Left kidney (tissue), 2 donors: ENCODE results near the gene AKAP13. TPM values are rescaled to one million over a fixed set of nuclear protein-coding genes. Genes with fewer than 3 reads are reported as not detected.
"Not testable (repeated sequence)": the region's sequence is repeated elsewhere in the genome, so short reads cannot be mapped to it uniquely, and the experiment has no call there.

ENCODE experiments used
- DNase-seq: peaks from one replicate; pipeline ENCODE4 v3.0.0-alpha.2; 2013
- polyA plus RNA-seq: library from polyadenylated mRNA; unstranded; fragments of 120-200 nt; gene quantifications from one replicate; pipeline ENCODE4 v1.2.1, GENCODE V29; 2013; ENCODE audit not compliant: insufficient read length

Gene AKAP13
- polyA plus RNA-seq, 1 donor: 101 TPM

DNA sequence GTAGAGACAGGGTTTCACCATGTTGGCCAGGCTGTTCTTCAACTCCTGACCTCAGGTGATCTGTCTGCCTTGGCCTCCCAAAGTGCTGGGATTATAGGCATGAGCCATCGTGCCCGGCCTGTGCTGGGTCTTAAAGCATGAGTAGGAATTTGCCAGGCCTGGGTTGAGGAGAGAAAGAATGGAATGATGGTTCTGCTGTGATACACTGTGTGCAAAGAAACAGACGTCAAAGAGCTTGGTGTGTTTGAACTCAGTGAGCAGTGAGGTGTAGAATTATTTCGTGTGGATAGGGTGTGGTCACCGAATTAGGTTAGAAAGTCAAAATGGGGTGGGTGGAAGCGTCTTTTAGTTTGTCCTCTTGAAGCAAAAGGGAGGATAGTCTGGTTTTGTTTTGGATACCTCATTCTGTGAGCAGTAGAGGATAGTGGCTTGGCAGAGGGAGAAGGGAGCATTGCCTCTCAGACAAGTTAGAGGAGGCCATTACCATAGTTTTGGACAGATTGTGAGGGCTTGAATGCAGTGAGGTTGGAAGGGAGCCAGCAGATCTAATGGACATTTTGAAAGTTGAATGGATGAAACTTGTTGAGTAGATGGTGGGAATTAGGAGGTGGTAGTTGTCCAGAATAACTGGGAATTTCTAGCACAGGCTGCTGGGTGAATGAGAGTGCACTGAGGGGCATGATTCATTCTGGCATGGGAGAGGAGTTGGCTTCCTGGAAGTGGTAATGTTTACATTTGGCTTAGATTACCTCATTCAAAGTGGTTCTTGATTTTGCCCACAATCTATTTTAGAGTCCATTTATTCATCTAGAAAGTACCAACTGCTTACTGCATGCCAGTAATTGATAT lies 27.2 kb downstream of the AKAP13 start:
- DNase-seq: no peak

DNA sequence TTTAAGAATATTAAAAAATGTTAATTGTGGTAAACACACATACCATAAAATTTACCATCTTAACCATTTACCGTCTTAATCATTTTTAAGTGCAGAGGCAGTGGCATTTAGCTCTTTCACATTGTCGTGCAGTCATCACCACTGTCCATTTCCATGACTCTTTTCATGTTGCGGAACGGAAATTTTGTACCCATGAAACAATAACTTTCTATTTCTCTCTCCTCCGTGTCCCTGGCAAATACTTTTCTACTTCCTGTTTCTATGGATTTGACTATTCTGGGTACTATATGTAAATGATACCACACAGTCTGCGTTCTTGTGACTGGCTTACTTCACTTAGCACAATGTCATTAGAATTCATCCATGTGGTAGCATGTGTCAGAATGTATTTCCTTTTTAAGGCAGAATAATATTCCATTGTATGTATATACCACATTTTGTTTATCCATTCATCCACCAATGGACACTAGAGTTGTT lies 27.9 kb downstream of the AKAP13 start:
- DNase-seq: no peak

DNA sequence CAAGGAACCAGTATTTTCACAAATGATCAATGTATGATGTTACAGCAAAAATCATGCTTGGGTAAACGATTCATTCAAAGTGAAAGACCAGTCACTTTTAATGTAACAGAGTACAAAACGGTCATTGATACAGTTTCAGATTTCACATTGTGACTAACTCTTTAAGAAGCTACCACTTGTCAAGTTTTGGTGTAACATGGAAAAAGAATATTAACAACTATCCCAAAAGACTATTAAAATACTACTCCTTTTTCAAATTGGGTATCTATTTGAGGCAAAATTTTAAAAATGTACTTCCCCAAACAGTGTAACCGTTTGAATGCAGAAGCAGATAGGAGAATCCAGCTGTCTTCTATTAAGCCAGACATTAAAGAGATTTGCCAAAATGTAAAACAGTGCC lies 31.7 kb downstream of the AKAP13 start:
- DNase-seq: no peak

DNA sequence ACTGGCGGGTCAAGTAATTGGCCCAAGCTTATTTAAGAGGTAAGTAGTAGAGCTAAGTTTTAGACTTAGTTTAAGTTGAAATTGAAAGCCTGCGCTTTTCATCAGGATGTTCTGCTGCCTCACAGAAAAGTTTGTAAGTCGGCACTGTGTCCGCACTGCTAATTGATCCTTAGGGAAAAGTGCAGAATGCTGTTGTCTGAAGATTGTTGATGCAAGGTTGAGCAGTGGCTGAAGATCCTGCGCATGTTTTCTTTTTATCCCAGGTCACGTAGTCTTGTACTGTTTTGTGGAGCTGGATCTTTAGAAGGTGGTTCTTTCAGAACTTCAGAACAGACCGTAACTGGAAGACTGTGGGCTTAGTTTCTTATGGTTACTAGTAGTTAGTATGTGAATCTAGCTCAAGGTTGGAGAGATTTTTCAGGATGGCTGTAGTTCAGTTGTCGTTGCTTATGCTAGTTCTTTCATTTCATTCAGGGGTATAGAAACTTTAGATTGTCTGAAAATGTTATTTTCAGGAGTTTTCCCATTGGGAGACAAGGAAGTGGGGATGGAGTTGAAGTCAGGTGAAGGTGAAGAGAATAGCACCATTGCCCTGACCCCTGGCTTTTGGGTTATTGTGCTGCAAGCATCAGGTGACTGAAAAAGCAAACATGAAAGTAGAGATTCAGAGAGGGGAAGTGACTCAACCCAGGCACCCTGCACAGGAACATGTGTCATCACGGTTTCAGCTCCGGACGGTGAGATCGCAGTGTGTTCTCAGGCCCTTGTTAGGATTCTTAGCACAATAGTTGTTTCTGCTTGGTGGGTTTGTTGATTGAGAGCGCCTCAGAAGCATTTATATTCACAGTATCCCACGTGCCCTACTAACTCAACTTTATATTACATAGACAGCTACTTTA lies 32.8 kb downstream of the AKAP13 start:
- no peak for DNase-seq

DNA sequence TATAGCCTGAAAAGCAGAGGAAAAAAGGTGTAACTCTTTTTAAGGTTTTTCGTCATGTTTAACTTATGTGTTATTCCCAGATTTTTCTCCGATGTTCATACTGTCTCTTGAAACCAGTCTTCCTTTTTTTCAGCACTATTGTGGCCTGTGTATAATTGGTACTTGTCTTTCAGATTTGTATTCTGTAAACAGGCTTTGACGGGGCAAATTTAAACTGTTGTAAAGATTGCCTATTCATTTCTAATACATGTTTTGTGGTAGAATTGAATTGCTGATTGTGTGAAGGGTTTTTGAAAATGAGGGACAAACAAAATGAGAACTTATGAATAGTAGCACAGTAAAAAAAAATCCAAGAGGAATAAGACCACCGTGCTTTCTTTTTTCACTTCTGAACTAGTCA lies 33.6 kb downstream of the AKAP13 start:
- no peak for DNase-seq

DNA sequence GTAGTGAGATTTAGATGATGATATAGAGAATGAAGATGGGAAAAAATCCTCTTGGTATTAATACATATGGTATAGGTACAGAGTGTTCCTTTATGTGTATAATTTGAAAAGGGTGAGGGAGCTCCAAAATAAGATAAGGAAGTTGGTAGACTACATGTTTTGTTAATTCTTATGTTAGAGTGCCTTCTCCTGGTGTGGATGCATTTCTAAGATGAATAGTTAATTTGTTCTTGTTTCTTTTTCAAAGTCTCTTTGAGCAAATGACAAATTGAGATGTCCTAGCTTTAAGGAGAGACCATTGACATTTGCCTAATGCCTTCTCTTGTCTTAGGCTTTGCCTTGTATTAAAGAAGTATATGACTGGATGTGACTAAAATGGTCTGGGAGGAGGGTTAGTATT lies 34.1 kb downstream of the AKAP13 start:
- no peak for DNase-seq

DNA sequence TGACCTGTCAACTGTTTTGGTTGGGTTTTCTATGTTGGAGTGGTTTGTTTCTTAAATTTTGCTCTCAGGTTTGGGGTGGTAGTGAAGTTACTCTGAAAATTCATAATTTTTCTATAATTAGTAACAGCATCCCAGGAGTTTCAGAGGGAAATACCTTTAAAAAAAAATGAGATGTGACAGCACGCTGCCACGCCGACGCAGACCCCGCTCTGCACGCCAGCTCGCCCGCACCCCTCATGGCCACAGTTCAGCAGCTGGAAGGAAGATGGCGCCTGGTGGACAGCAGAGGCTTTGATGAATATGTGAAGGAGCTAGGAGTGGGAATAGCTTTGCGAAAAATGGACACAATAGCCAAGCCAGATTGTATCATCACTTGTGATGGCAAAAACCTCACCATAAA lies 34.6 kb downstream of the AKAP13 start:
- no peak for DNase-seq

DNA sequence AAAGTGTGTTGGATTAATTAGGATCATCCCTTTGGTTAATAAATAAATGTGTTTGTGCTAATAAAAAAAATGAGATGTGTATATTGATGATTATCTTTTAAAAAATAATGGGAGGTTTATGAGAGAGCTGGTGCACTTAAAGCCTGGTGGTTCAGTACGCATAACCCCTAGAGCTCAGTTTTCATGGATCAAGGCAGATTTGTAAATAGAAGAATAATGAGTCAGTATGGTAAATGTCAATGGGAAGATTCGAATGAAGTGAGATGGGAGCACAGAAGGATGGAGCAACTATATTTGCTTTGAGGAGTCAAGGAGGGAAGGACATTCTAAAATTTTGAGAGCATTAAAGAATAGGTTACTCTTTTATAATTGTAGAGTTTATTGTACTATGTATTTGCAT lies 35.4 kb downstream of the AKAP13 start:
- DNase-seq: no peak

DNA sequence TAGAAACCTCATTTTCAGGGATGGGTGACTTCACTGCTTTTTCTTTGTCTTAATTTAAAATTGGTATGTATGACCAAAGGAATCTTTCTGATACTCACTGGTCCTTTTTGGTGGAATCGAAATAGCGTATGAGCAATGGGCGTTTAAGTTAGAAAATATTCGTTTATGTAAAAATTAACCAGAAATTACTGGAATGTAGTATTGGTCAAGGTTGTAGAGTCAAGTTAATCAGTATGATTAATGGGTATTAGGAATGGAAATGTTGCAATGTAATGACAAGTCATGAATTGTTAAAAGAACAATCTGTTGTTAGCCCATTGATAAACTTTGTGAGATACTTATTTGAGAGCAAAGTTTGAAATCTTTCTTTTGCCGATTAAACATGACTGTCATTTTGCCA lies 36.9 kb downstream of the AKAP13 start:
- DNase-seq: no peak

DNA sequence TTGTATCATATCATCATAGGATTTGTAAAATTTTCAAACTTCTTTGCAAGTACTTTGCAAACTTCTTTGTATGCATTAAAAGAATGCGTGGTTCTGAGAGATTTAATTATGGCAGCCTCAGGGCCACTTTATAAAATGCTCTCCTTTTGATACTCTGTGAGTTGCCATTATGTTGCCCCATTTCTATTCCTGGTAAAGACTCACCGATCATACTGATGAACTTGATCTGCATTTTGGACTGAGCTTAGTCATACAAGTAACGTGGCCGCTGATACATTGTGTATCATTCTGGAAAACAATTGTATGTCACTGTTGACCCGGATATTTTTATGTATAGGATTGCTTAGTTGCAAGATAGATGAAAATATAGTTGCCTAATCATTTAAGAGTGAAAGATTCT lies 38.8 kb downstream of the AKAP13 start:
- no peak for DNase-seq

DNA sequence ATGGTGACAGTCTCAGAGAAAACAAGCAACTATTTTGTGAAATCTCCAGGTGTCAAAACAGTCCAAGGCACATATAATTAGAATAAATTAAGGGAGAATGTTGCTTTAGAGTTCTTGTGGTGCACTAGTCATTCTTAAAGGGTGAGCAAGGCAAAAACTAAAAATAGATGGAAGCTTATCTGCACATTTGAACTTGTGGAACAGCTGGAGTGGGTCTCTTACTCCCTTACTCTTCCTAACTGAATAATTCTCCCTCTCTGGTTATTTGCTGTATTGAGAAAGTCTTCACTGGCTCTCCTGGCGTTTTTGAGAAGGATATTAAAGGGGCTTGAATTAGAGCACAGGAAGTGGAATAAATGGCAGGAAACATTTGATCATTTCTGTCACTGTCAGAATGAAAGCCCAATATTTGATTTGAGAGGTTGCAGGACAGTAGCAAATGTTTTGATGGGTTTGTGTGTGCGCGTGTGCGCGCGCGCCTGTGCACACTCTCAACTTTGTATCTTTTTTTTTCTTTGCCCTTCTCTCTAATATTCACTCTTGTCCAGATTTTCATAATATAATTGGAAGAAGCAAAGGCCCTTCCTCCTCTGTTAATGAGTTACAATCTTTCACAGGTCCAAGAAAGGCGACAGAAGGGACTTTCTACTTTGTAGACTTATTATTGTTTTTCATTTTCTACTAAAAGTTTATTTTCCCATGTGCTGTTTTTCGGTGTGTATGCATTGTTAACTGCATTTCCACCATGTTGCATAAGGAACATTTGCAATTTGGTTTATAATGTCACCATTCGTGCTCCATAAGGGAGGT lies 40.9 kb downstream of the AKAP13 start:
- no peak for DNase-seq

DNA sequence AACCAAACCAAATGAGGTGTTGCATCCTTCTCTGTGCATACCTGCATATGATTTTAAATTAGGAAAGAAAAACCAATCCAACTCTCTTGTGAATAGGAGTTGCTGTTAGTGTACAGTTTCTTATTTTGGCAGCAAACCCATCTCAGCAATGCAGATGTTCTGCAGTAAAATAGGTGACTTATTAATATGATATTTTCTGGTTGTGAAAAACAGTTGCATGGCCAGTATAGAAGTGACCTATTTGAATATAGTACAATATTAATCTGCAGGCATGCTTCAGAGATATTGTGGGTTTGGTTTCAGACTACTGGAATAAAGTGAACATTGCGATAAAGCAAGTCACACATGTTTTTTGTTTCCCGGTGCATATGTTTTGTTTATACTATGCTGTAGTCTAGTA lies 42.2 kb downstream of the AKAP13 start:
- DNase-seq: no peak

DNA sequence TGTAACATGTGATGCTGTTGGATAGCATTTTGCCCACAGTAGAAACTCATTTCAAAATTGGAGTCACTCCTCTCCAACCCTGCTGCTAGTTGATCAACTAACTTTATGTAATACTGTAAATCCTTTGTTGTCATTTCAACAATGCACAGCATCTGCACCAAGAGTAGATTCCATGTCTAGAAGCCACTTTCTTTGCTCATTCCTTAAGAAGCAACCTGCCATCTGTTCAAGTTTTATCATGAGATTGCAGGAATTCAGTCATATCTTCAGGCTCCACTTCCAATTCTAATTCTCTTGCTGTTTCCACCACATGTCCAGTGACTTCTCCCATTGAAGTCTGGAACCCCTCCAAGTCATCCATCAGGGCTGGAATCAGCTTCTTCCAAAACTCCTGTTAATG lies 42.9 kb downstream of the AKAP13 start:
- no peak for DNase-seq

DNA sequence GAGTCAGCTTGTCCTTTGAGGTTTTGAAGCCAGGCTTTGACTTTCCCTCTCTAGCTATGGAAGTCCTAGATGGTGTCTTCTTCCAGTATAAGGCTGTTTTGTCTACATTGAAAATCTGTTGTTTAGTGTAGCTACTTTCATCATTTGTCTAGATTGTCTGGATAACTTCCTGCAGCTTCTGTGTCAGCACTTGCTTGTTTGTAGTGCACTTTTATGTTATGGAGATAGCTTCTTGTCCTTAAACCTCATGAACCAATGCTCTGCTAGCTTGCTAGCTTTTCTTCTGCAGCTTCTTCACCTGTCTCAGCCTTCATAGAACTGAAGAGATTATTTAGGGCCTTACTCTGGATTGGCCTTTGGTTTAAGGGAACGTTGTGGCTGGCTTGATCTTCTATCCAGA lies 43.8 kb downstream of the AKAP13 start:
- DNase-seq: no peak

DNA sequence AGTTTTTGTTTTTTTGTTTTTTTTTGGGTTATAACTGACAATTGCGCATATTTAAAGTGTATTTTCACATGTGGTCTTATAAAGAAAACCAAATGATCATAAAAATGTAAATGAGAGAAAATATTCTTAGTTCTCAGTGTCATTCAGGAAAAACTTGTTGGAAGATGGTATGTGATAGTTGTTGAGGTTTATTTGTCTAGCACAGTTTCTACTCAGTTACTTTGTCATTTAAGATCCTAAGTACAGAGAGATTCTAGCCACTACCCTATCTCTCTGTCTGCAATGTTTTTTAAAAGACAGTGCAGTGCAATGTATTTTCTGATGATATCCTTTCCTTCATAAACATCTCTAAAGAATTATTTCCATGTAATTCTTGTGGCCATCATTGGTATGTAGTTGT lies 46.1 kb downstream of the AKAP13 start:
- no peak for DNase-seq

DNA sequence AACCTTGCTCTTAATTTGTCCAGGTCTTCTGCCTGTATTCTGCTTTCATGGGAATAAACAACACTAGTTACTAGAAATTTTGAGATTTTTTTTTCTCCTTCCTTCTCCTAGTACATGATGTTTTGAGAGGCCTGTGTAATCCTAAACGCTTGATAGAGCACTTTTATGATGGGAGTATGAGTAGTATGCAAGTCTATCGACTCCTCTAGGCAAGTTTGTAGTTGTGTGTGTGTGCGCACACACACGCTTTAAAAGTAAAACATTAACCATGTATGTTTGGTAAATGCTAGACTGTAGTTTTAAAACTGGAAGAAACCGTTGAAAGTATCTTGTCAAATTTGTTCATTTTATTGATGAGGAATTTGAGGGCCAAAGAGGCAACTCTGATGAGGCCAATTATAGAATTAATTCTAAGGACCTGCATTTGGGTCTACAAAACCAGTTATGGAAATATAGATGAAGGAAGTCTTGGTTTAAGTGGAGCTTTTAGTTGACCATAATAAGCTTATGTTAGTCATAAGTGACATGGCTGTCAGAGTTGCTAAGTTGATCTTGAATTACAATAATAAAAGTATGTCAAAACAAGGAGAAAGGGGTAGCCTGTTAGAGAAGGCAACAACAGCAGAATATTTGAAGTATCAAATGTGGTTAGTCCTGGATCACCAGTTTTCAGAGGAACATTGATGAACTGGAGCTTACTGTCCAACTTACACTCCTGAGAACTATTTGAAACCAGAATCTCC lies 47.1 kb downstream of the AKAP13 start:
- DNase-seq: no peak

DNA sequence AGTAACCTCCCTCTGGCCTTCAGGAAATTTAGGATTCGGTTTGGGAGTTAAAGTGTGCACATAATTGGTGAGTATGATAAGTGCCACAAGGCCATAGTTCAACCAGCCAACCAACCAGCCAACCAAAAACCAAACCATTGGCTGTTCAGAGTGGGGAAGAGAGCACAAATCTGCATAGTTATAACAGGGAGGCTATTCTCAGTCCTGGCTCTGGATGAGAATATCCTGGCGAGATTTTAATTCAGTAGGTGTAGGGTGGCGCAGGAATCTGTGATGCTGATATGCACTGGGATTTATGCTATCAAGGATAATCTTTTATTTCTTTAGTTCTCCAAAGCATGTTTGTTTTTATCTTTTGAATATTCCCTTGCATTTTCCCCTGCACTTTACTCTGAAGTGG lies 49.1 kb downstream of the AKAP13 start:
- DNase-seq: no peak

DNA sequence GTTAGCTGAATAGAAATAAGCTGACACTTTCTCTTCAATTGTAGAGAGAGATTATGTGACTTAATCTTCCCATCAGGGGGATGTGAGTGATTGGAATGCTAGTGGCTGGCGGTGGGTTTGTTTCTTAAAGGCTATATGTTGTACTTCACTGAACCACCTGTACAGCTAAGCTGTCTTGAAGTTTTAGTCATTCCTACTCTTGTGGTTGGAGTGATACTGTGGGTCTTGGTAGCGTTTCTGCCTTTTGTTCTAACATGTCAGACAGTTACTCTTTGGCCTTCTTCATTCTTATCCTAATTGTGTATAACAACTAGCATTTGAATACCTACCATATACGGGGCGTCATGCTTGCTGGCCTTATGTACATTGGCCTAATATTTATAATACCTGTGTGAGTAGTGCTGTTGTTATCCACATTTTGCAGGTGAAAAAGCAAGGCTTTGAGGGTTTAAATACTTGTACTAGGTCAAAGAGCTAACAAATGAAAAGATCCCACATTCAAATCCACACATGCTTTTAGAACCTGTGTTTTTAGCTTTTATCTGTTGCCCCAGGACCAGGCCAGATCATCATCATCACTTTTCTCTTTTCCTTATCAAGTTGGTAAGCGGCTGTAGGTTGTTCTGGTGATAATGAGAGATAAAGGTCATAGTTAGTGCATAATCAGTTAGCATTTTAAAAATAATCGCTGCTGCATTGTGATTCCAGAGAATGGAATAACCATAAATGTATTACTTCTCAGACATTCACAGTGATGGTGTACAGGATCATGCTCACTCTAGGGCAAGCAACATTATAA lies 50.2 kb downstream of the AKAP13 start:
- DNase-seq: no peak

DNA sequence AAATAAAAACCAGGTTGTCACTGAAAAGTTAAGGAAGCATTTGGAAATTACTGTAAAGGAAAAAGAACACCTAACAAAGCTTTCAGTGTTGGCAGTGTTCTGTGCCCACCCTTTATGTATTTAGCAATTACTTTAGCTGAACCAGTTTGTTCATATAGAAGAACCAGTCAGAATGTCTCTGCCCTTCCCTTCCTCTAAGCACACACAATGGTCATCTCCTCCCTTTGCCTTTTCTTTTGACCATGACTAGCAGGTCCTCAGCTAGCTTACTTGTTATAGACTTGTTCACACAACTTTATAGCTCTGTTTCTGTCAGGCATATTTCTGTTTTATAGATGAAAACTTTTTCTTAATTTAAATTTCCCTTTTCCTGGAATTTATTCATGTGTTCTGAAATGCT lies 59.6 kb downstream of the AKAP13 start:
- no peak for DNase-seq

DNA sequence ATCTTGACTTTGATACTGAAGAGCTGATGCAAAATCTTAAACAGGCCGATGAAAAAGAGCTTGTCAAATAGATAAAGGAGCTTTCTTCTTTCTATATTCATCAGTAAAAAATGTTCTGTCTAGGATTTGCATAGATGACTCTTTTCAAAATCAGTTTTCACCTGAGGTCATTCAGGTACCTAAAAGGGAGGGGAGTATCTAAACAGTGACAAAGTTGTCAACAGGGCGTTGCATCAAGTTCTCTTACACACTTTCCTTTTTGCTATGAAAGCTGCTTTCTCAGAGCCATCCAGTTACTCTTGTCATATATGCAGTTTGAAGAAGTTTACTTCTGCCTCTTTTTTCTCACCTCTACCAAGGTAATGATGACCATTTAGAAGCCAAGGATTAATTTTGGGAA lies 60.0 kb downstream of the AKAP13 start:
- DNase-seq: no peak

DNA sequence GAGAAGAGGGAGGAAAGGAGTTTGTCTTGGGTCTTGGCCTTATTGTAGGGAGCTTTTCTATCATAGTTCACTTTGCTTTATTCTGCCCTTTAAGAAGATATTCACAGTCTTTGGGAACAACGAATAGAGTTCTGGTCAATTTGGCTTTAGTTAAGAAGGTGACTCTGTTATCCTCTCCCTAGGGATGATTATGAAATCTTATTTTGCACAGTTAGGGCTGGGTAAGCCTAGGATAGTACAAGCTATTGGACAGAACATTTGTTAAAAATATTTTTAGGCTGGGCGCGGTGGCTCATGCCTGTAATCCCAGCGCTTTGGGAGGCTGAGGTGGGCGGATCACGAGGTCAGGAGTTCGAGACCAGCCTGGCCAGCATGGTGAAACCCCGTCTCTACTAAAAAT lies 61.5 kb downstream of the AKAP13 start:
- DNase-seq: not testable (repeated sequence)
